Nephron (organoid): ENCODE data around the gene PRKCH.

ENCODE experiments used
- H3K27ac Mint-ChIP-seq, 3 experiments: 2 replicates each; pipeline ENCODE4 v1.8.0; 2020; ENCODE audit warnings: mixed read lengths in 3 of 3, mild to moderate bottlenecking in 2 of 3, moderate library complexity in 1 of 3
- H3K27me3 Mint-ChIP-seq: 2 replicates; pipeline ENCODE4 v1.8.0; 2021; ENCODE audit warnings: low read depth, mild to moderate bottlenecking, moderate library complexity, mixed read lengths
- H3K36me3 Mint-ChIP-seq: 2 replicates; pipeline ENCODE4 v1.8.0; 2020; ENCODE audit warnings: low read depth, mixed read lengths
- H3K4me1 Mint-ChIP-seq: 2 replicates; pipeline ENCODE4 v1.8.0; 2020; ENCODE audit warnings: mixed read lengths
- H3K4me3 Mint-ChIP-seq, 3 experiments: 2 replicates each; pipeline ENCODE4 v1.8.0; 2020; ENCODE audit warnings: mild to moderate bottlenecking in 3 of 3, mixed read lengths in 3 of 3, moderate library complexity in 2 of 3
- H3K9me3 Mint-ChIP-seq: 2 replicates; pipeline ENCODE4 v1.8.0; 2020; ENCODE audit warnings: mixed read lengths
- CTCF ChIP-seq, 3 experiments: fragments of 200-600 bp; sonication (generic); IDR thresholded peaks; one replicate each; pipeline ENCODE4 v1.5.0; 2021; ENCODE audit warnings: antibody characterized with exemption in 3 of 3; ENCODE audit not compliant: unreplicated experiment in 3 of 3

PRKCH gene

GRCh38 chr14:61451891-61452400 lies 130.6 kb downstream of the PRKCH start:
- no peak overlapping the region for H3K27ac Mint-ChIP-seq
- no peak for TF ChIP-seq CTCF (IDR thresholded peaks at IDR 0.05; ENCODE audit: unreplicated experiment in 3 of 3)
- peaks cover 14% of the 10 kb centered on the region for H3K27me3 Mint-ChIP-seq
- no peaks in the 10 kb centered on the region for H3K9me3 Mint-ChIP-seq
- H3K4me1 Mint-ChIP-seq, result no peaks in the 10 kb centered on the region
- no peak overlapping the region for H3K4me3 Mint-ChIP-seq
- H3K36me3 Mint-ChIP-seq, result no peaks in the 10 kb centered on the region

- H3K27me3 Mint-ChIP-seq, result peaks cover 14% of the 10 kb centered on the region
- H3K4me1 Mint-ChIP-seq, result no peaks in the 10 kb centered on the region
- no peak overlapping the region for H3K4me3 Mint-ChIP-seq
- no peak for TF ChIP-seq CTCF (IDR thresholded peaks at IDR 0.05; ENCODE audit: unreplicated experiment in 3 of 3)
- H3K36me3 Mint-ChIP-seq, result no peaks in the 10 kb centered on the region
- H3K27ac Mint-ChIP-seq, result no peak overlapping the region
- H3K9me3 Mint-ChIP-seq, result no peaks in the 10 kb centered on the region
Measured at GRCh38 chr14:61452452-61452851, 131.1 kb downstream of the PRKCH start.

- no peaks in the 10 kb centered on the region for H3K36me3 Mint-ChIP-seq
- no peaks in the 10 kb centered on the region for H3K4me1 Mint-ChIP-seq
- H3K4me3 Mint-ChIP-seq, result no peak overlapping the region
- TF ChIP-seq CTCF (IDR thresholded peaks at IDR 0.05; ENCODE audit: unreplicated experiment in 3 of 3), result no peak
- H3K27me3 Mint-ChIP-seq, result peaks cover 14% of the 10 kb centered on the region
- H3K27ac Mint-ChIP-seq, result no peak overlapping the region
- no peaks in the 10 kb centered on the region for H3K9me3 Mint-ChIP-seq
Measured at GRCh38 chr14:61453103-61453767, 131.9 kb downstream of the PRKCH start.

GRCh38 chr14:61454545-61454944 lies 133.2 kb downstream of the PRKCH start:
- Mint-ChIP-seq H3K9me3 (no peaks in the 10 kb centered on the region), H3K4me3 (no peak overlapping the region), H3K4me1 (no peaks in the 10 kb centered on the region), H3K27ac (no peak overlapping the region), H3K27me3 (peaks cover 8% of the 10 kb centered on the region), H3K36me3 (no peaks in the 10 kb centered on the region)
- no peak for TF ChIP-seq CTCF (IDR thresholded peaks at IDR 0.05; ENCODE audit: unreplicated experiment in 3 of 3)

- Mint-ChIP-seq H3K27me3 (peaks cover 8% of the 10 kb centered on the region), H3K27ac (no peak overlapping the region), H3K4me3 (no peak overlapping the region), H3K9me3 (no peaks in the 10 kb centered on the region), H3K4me1 (no peaks in the 10 kb centered on the region), H3K36me3 (no peaks in the 10 kb centered on the region)
- TF ChIP-seq CTCF (IDR thresholded peaks at IDR 0.05; ENCODE audit: unreplicated experiment in 3 of 3), result no peak
Measured at GRCh38 chr14:61455351-61455750, 134.0 kb downstream of the PRKCH start.

GRCh38 chr14:61456720-61457119 lies 135.3 kb downstream of the PRKCH start:
- no peaks in the 10 kb centered on the region for H3K9me3 Mint-ChIP-seq
- H3K4me3 Mint-ChIP-seq, result no peak overlapping the region
- peaks cover 3% of the 10 kb centered on the region for H3K27me3 Mint-ChIP-seq
- TF ChIP-seq CTCF (IDR thresholded peaks at IDR 0.05; ENCODE audit: unreplicated experiment in 3 of 3), result peak; percentile 83 to 92 (median 88)
- H3K36me3 Mint-ChIP-seq, result no peaks in the 10 kb centered on the region
- H3K27ac Mint-ChIP-seq, result no peak overlapping the region
- peaks cover 2% of the 10 kb centered on the region for H3K4me1 Mint-ChIP-seq
